Ishikawa (cell line): ENCODE measurements around the gene CASQ2.

Experiments used
- CEBPB ChIP-seq: IDR thresholded peaks from 2 replicates; pipeline ENCODE4 v1.6.1; 2012
- CREB1 ChIP-seq: IDR thresholded peaks from 2 replicates; pipeline ENCODE4 v1.6.1; 2012; ENCODE audit warnings: low read depth
- EGR1 ChIP-seq: IDR thresholded peaks from 2 replicates; pipeline ENCODE4 v1.6.1; 2012
- EP300 ChIP-seq: IDR thresholded peaks from 2 replicates; pipeline ENCODE4 v1.6.1; 2012; ENCODE audit warnings: borderline replicate concordance
- FOXM1 ChIP-seq: IDR thresholded peaks from 2 replicates; pipeline ENCODE4 v1.6.1; 2012; ENCODE audit warnings: low read depth, borderline replicate concordance
- MAX ChIP-seq: IDR thresholded peaks from 2 replicates; pipeline ENCODE4 v1.6.1; 2012
- RAD21 ChIP-seq: IDR thresholded peaks from 2 replicates; pipeline ENCODE4 v1.6.1; 2012; ENCODE audit warnings: low read depth
- REST ChIP-seq: IDR thresholded peaks from 2 replicates; pipeline ENCODE4 v1.6.1; 2012; ENCODE audit warnings: low read depth, mild to moderate bottlenecking
- YY1 ChIP-seq: IDR thresholded peaks from 2 replicates; pipeline ENCODE4 v1.6.1; 2012; ENCODE audit warnings: low read depth

- TF ChIP-seq CEBPB (no peak), YY1 (no peak), FOXM1 (no peak), EP300 (no peak), MAX (no peak), EGR1 (no peak), RAD21 (no peak), CREB1 (no peak), REST (no peak)
Observed at GRCh38 chr1:115761601-115762302, 6.8 kb downstream of the CASQ2 start.
